HFFc6 (cell line): ENCODE data around the gene SPTLC3. TPM values are rescaled to one million over a fixed set of nuclear protein-coding genes. Genes with fewer than 3 reads are reported as not detected.

ENCODE experiments used
- DNase-seq: peaks from one replicate; pipeline ENCODE4 v3.0.0-alpha.2; 2018
- H3K27ac Mint-ChIP-seq: 2 replicates; pipeline ENCODE4 v1.8.0; 2020; ENCODE audit warnings: mild to moderate bottlenecking, mixed read lengths
- H3K27me3 Mint-ChIP-seq: 2 replicates; pipeline ENCODE4 v1.8.0; 2021; ENCODE audit warnings: mild to moderate bottlenecking, moderate library complexity, mixed read lengths; ENCODE audit not compliant: insufficient read depth
- H3K36me3 Mint-ChIP-seq: 2 replicates; pipeline ENCODE4 v1.8.0; 2021; ENCODE audit warnings: low read depth, mixed read lengths
- H3K4me1 Mint-ChIP-seq: 2 replicates; pipeline ENCODE4 v1.8.0; 2020; ENCODE audit warnings: low read depth, mixed read lengths
- H3K4me3 Mint-ChIP-seq: 2 replicates; pipeline ENCODE4 v1.8.0; 2020; ENCODE audit warnings: mild to moderate bottlenecking, moderate library complexity, mixed read lengths
- H3K9me3 Mint-ChIP-seq: 2 replicates; pipeline ENCODE4 v1.8.0; 2020; ENCODE audit warnings: mild to moderate bottlenecking, mixed read lengths
- CTCF ChIP-seq: fragments of 200-600 bp; sonication (generic); IDR thresholded peaks from 2 replicates; pipeline ENCODE4 v1.5.0; 2021; ENCODE audit warnings: antibody characterized with exemption, mild to moderate bottlenecking
- long read RNA-seq: library from polyadenylated mRNA; unstranded; transcript quantifications from one replicate; pipeline ENCODE4 v2.0.0, GENCODE V29; 2019
- total RNA-seq, 6 experiments: library from RNA; stranded (reverse); fragmentation: NEBNext Ultra II Directional; extraction: Animal tissue kit (Norgen Biotek cat#: 25700); gene quantifications; 2 replicates in 1 of 6; 3 replicates in 5 of 6; pipeline ENCODE4 v1.2.3, GENCODE V29; 2021

The SPTLC3 gene
- total RNA-seq: not detected
- long read RNA-seq: 0 reads

- Mint-ChIP-seq H3K36me3 (no peaks in the 10 kb centered on the region), H3K27ac (no peak within 1 kb of the TSS), H3K4me3 (no peak within 1 kb of the TSS), H3K4me1 (no peaks in the 10 kb centered on the region), H3K27me3 (no peaks in the 10 kb centered on the region), H3K9me3 (peaks cover 37% of the 10 kb centered on the region)
- no peak for TF ChIP-seq CTCF
- no peak for DNase-seq
Observed at GRCh38 chr20:13008761-13009681, at the start of gene SPTLC3. Gene SPTLC3, plus strand, starts transcription at chr20:13008972. Its CDS starts 296 bp downstream, at chr20:13009268.

- TF ChIP-seq CTCF: no peak
Observed at GRCh38 chr20:12961725-12962124, 47.0 kb upstream of the SPTLC3 start.

GRCh38 chr20:12962895-12963294 lies 45.9 kb upstream of the SPTLC3 start:
- no peak for DNase-seq
- Mint-ChIP-seq H3K4me3 (no peak overlapping the region), H3K27me3 (no peaks in the 10 kb centered on the region), H3K9me3 (peaks cover 13% of the 10 kb centered on the region), H3K4me1 (no peaks in the 10 kb centered on the region), H3K27ac (no peak overlapping the region), H3K36me3 (no peaks in the 10 kb centered on the region)
- TF ChIP-seq CTCF: no peak

More at GRCh38 chr20:12961725-12962124, 47.0 kb upstream of the SPTLC3 start:
- Mint-ChIP-seq H3K36me3 (no peaks in the 10 kb centered on the region), H3K27me3 (no peaks in the 10 kb centered on the region), H3K9me3 (peaks cover 13% of the 10 kb centered on the region), H3K4me1 (no peaks in the 10 kb centered on the region), H3K4me3 (no peak overlapping the region), H3K27ac (no peak overlapping the region)
- DNase-seq: no peak

GRCh38 chr20:12963416-12963815 lies 45.4 kb upstream of the SPTLC3 start:
- no peaks in the 10 kb centered on the region for H3K27me3 Mint-ChIP-seq
- H3K4me3 Mint-ChIP-seq: no peak overlapping the region
- TF ChIP-seq CTCF: no peak
- no peak overlapping the region for H3K27ac Mint-ChIP-seq
- DNase-seq: no peak
- H3K9me3 Mint-ChIP-seq: peaks cover 13% of the 10 kb centered on the region
- no peaks in the 10 kb centered on the region for H3K4me1 Mint-ChIP-seq
- H3K36me3 Mint-ChIP-seq: no peaks in the 10 kb centered on the region

GRCh38 chr20:12965212-12965869 lies 43.4 kb upstream of the SPTLC3 start:
- TF ChIP-seq CTCF: no peak
- no peak overlapping the region for H3K27ac Mint-ChIP-seq
- H3K9me3 Mint-ChIP-seq: peaks cover 8% of the 10 kb centered on the region
- DNase-seq: no peak
- H3K4me3 Mint-ChIP-seq: no peak overlapping the region
- no peaks in the 10 kb centered on the region for H3K36me3 Mint-ChIP-seq
- no peaks in the 10 kb centered on the region for H3K4me1 Mint-ChIP-seq
- no peaks in the 10 kb centered on the region for H3K27me3 Mint-ChIP-seq
